ENCODE results near the gene RBBP8NL. TPM values are rescaled to one million over a fixed set of nuclear protein-coding genes. Genes with fewer than 3 reads are reported as not detected.

RBBP8NL gene
- total and polyA plus RNA-seq, 4 donors, result under 0.01 to 0.14 TPM; not detected in 2

- no peak for TF ChIP-seq ATF3 (IDR thresholded peaks at IDR 0.05)
Observed at GRCh38 chr20:62378215-62378614, 49.1 kb downstream of the RBBP8NL start (continued).

GRCh38 chr20:62377615-62378178, 49.6 kb downstream of the RBBP8NL start:
- Histone ChIP-seq H3K4me1 (ENCODE audit: control insufficient read depth in 4 of 4, insufficient read depth in 4 of 4, low read length in 3 of 4) (peaks cover 4 to 34% (median 21%) of the 10 kb centered on the region in 4 donors), H3K27ac (ENCODE audit: low read depth in 1 of 2, low read length in 2 of 2) (no peak overlapping the region), H3K27me3 (ENCODE audit: control insufficient read depth in 4 of 4, insufficient read depth in 4 of 4, low read length in 3 of 4) (no peaks in the 10 kb centered on the region), H3K4me3 (ENCODE audit: low read depth in 1 of 3, low read length in 3 of 3) (no peak overlapping the region), H3K9ac (ENCODE audit: low read depth in 1 of 2, low read length in 2 of 2) (no peak overlapping the region), H3K36me3 (ENCODE audit: control insufficient read depth in 4 of 4, insufficient read depth in 3 of 4, low read depth in 1 of 4, low read length in 3 of 4) (no peaks in the 10 kb centered on the region), H3K9me3 (ENCODE audit: control insufficient read depth in 4 of 4, low read length in 3 of 4) (no peaks in the 10 kb centered on the region)
- TF ChIP-seq ZBTB33 (IDR thresholded peaks at IDR 0.05) (no peak), HNF4G (IDR thresholded peaks at IDR 0.05) (no peak), MAX (IDR thresholded peaks at IDR 0.05) (no peak), RAD21 (IDR thresholded peaks at IDR 0.05) (no peak), ATF3 (IDR thresholded peaks at IDR 0.05) (no peak), GABPA (IDR thresholded peaks at IDR 0.05 in 1 of 2, conservative IDR thresholded peaks at IDR 0.05 in 1 of 2) (no peak), JUND (IDR thresholded peaks at IDR 0.05) (no peak), NR2F2 (IDR thresholded peaks at IDR 0.05) (no peak), FOXA1 (IDR thresholded peaks at IDR 0.05) (no peak), FOXA2 (IDR thresholded peaks at IDR 0.05) (no peak), YY1 (IDR thresholded peaks at IDR 0.05) (no peak), SP1 (IDR thresholded peaks at IDR 0.05) (no peak), HNF4A (conservative IDR thresholded peaks at IDR 0.05) (no peak), EGR1 (IDR thresholded peaks at IDR 0.05; ENCODE audit: low read depth in 2 of 2) (no peak), REST (IDR thresholded peaks at IDR 0.05) (no peak), CTCF (IDR thresholded peaks at IDR 0.05; ENCODE audit: low read depth, low read length, missing input control) (no peak), RXRA (IDR thresholded peaks at IDR 0.05) (no peak), TAF1 (conservative IDR thresholded peaks at IDR 0.05) (no peak)
- WGBS, result 45% methylated on average over 15 of the region's 15 CpGs
- no peak for DNase-seq (ENCODE audit: low spot score)
